GM12878 (cell line): ENCODE data around the gene LSM7.

Experiments used
- CEBPB ChIP-seq, 2 experiments: fragments of 150-350 bp in 1 of 2; IDR thresholded peaks; 2 replicates each; pipeline ENCODE4 v1.6.1; 2012 to 2014; ENCODE audit warnings: low read depth in 2 of 2, low read length in 2 of 2, borderline replicate concordance in 1 of 2, inconsistent platforms in 1 of 2
- CHD4 ChIP-seq: fragments of 200-600 bp; sonication (generic); IDR thresholded peaks from 2 replicates; pipeline ENCODE4 v1.6.1; 2016; ENCODE audit warnings: mild to moderate bottlenecking
- CTCF ChIP-seq, 3 experiments: IDR thresholded peaks in 2 of 3; conservative IDR thresholded peaks in 1 of 3; 2 replicates each; pipeline ENCODE4 v1.5.1; 2011; ENCODE audit warnings: low read depth in 3 of 3, low read length in 3 of 3, mild to moderate bottlenecking in 3 of 3, control low read depth in 2 of 3, moderate library complexity in 2 of 3, inconsistent platforms in 1 of 3, mixed read lengths in 1 of 3; ENCODE audit not compliant: control insufficient read depth in 2 of 3, insufficient read depth in 1 of 3; ENCODE audit errors: extremely low read depth in 1 of 3
- ESRRA ChIP-seq: IDR thresholded peaks from 2 replicates; pipeline ENCODE4 v1.6.1; 2012; ENCODE audit warnings: mild to moderate bottlenecking, low read length, improper control_type of control experiment
- HDAC2 ChIP-seq: fragments of 200-600 bp; sonication (generic); IDR thresholded peaks from 2 replicates; pipeline ENCODE4 v1.6.1; 2017
- NFXL1 ChIP-seq: fragments of 450-650 bp; IDR thresholded peaks from 2 replicates; pipeline ENCODE4 v1.6.1; 2017; ENCODE audit warnings: antibody characterized with exemption, mild to moderate bottlenecking, borderline replicate concordance
- RBBP5 ChIP-seq: fragments of 200-600 bp; sonication (generic); conservative IDR thresholded peaks from 2 replicates; pipeline ENCODE4 v1.6.1; 2016
- RELA ChIP-seq: fragments of 450-650 bp; IDR thresholded peaks from 2 replicates; pipeline ENCODE4 v1.8.0; 2014; ENCODE audit warnings: borderline replicate concordance; ENCODE audit not compliant: partially characterized antibody
- REST ChIP-seq: IDR thresholded peaks from 2 replicates; pipeline ENCODE4 v1.6.1; 2012; ENCODE audit warnings: mild to moderate bottlenecking, low read depth, low read length
- SMC3 ChIP-seq: IDR thresholded peaks from 2 replicates; pipeline ENCODE4 v1.6.1; 2011; ENCODE audit warnings: low read length, improper control_type of control experiment, borderline replicate concordance
- SREBF2 ChIP-seq: IDR thresholded peaks from 2 replicates; pipeline ENCODE4 v1.6.1; 2012; ENCODE audit warnings: mild to moderate bottlenecking, low read length
- ZNF274 ChIP-seq: IDR thresholded peaks from one replicate; pipeline ENCODE4 v1.8.0; 2011; ENCODE audit not compliant: insufficient read length, insufficient read depth

- no peak for TF ChIP-seq REST
- no peak for TF ChIP-seq CTCF (IDR thresholded peaks at IDR 0.05 in 2 of 3, conservative IDR thresholded peaks at IDR 0.05 in 1 of 3; ENCODE audit: control insufficient read depth in 2 of 3, extremely low read depth in 1 of 3, insufficient read depth in 1 of 3, low read depth in 3 of 3, low read length in 3 of 3)
- TF ChIP-seq ZNF274: no peak
- no peak for TF ChIP-seq HDAC2
- TF ChIP-seq ESRRA: no peak
- TF ChIP-seq NFXL1: no peak
- TF ChIP-seq SMC3: no peak
- no peak for TF ChIP-seq RBBP5
- TF ChIP-seq SREBF2: no peak
- TF ChIP-seq CHD4: no peak
- no peak for TF ChIP-seq CEBPB (IDR thresholded peaks at IDR 0.05; ENCODE audit: borderline replicate concordance in 1 of 2, low read depth in 2 of 2, low read length in 2 of 2)
- no peak for TF ChIP-seq RELA
Observed at GRCh38 chr19:2328401-2329148, at the start of gene LSM7, which contains the start of gene SPPL2B.
